B cell (primary cell): ENCODE results near the gene RPTOR.

Source experiments
- EZH2 ChIP-seq: IDR thresholded peaks from 2 replicates; pipeline ENCODE4 v1.6.1; 2012; ENCODE audit warnings: borderline replicate concordance, low read depth, mild to moderate bottlenecking, moderate library complexity, low read length; ENCODE audit not compliant: insufficient read depth, poor library complexity, severe bottlenecking
- TF ChIP-seq, protein P1 (sequence below): fragments of 200-600 bp; IDR thresholded peaks from one replicate; pipeline ENCODE4 v1.8.0; 2022; ENCODE audit warnings: antibody characterized with exemption, mild to moderate bottlenecking

- TF ChIP-seq, protein P1, sequence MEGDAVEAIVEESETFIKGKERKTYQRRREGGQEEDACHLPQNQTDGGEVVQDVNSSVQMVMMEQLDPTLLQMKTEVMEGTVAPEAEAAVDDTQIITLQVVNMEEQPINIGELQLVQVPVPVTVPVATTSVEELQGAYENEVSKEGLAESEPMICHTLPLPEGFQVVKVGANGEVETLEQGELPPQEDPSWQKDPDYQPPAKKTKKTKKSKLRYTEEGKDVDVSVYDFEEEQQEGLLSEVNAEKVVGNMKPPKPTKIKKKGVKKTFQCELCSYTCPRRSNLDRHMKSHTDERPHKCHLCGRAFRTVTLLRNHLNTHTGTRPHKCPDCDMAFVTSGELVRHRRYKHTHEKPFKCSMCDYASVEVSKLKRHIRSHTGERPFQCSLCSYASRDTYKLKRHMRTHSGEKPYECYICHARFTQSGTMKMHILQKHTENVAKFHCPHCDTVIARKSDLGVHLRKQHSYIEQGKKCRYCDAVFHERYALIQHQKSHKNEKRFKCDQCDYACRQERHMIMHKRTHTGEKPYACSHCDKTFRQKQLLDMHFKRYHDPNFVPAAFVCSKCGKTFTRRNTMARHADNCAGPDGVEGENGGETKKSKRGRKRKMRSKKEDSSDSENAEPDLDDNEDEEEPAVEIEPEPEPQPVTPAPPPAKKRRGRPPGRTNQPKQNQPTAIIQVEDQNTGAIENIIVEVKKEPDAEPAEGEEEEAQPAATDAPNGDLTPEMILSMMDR, result no peak
- TF ChIP-seq EZH2, result no peak
Measured at GRCh38 chr17:80660527-80661198, 116.0 kb downstream of the RPTOR start.
